Endodermal cell (in vitro differentiated cells): ENCODE measurements around the gene CBFA2T3. TPM values are rescaled to one million over a fixed set of nuclear protein-coding genes. Genes with fewer than 3 reads are reported as not detected.
A peak's percentile ranks its signal among the peaks of the same experiment; 100 is the strongest.

Experiments used
- DNase-seq: peaks from one replicate; pipeline ENCODE4 v3.0.0-alpha.2; 2017
- H3K27ac ChIP-seq: 2 replicates; pipeline ENCODE4 v1.5.1; 2013; ENCODE audit warnings: mild to moderate bottlenecking, low read depth, low read length, moderate library complexity
- H3K27me3 ChIP-seq: 2 replicates; pipeline ENCODE4 v1.6.1; 2013; ENCODE audit warnings: mild to moderate bottlenecking, low read length, moderate library complexity; ENCODE audit not compliant: insufficient read depth, control insufficient read depth, poor library complexity, severe bottlenecking
- H3K36me3 ChIP-seq: 2 replicates; pipeline ENCODE4 v1.7.0; 2013; ENCODE audit warnings: mild to moderate bottlenecking, low read length, moderate library complexity; ENCODE audit not compliant: control insufficient read depth, insufficient read depth
- H3K4me1 ChIP-seq: one replicate; pipeline ENCODE4 v1.7.0; 2013; ENCODE audit warnings: low read length; ENCODE audit not compliant: control insufficient read depth, insufficient read depth
- H3K4me3 ChIP-seq: 2 replicates; pipeline ENCODE4 v1.5.1; 2013; ENCODE audit warnings: mild to moderate bottlenecking, low read length, moderate library complexity
- H3K9ac ChIP-seq: 2 replicates; pipeline ENCODE4 v1.6.1; 2013; ENCODE audit warnings: mild to moderate bottlenecking, low read length, moderate library complexity; ENCODE audit not compliant: poor library complexity, severe bottlenecking; ENCODE audit errors: extremely low read depth
- H3K9me3 ChIP-seq: 2 replicates; pipeline ENCODE4 v1.6.1; 2013; ENCODE audit warnings: mild to moderate bottlenecking, low read length, moderate library complexity; ENCODE audit not compliant: control insufficient read depth
- H3K27ac Mint-ChIP-seq: 2 replicates; pipeline ENCODE4 v1.8.0; 2020; ENCODE audit warnings: mixed read lengths
- H3K27me3 Mint-ChIP-seq: 2 replicates; pipeline ENCODE4 v1.8.0; 2021; ENCODE audit warnings: mild to moderate bottlenecking, mixed read lengths; ENCODE audit not compliant: insufficient read depth
- H3K36me3 Mint-ChIP-seq: 2 replicates; pipeline ENCODE4 v1.8.0; 2020; ENCODE audit warnings: low read depth, mixed read lengths
- H3K4me1 Mint-ChIP-seq: 2 replicates; pipeline ENCODE4 v1.8.0; 2020; ENCODE audit warnings: mixed read lengths
- H3K4me3 Mint-ChIP-seq: 2 replicates; pipeline ENCODE4 v1.8.0; 2020; ENCODE audit warnings: mild to moderate bottlenecking, moderate library complexity, mixed read lengths
- H3K9me3 Mint-ChIP-seq: 2 replicates; pipeline ENCODE4 v1.8.0; 2020; ENCODE audit warnings: mild to moderate bottlenecking, mixed read lengths
- WGBS, 2 experiments: methylation state at CpG; one replicate each; pipeline versions ENCODE4 v1.1.5 to v1.1.7; 2013; ENCODE audit warnings: missing lambda C conversion rate in 2 of 2, mixed read lengths in 1 of 2; ENCODE audit not compliant: insufficient coverage in 1 of 2, insufficient read length in 1 of 2; 5-methylcytosine and 5-hydroxymethylcytosine counted together
- total RNA-seq, 2 donors: library from RNA; stranded (reverse); fragmentation: NEBNext Ultra II Directional in 1 of 2; extraction: Animal tissue kit (Norgen Biotek cat#: 25700) in 1 of 2; gene quantifications; 2 replicates in 1 of 2; 3 replicates in 1 of 2; pipeline ENCODE4 v1.2.1, GENCODE V29; 2021
- TF ChIP-seq, protein P1 (sequence below): fragments of 200-600 bp; sonication (generic); conservative IDR thresholded peaks from 2 replicates; pipeline ENCODE4 v1.5.0; 2021; ENCODE audit warnings: antibody characterized with exemption, mild to moderate bottlenecking

CBFA2T3 gene
- total RNA-seq, 2 donors from 2014 or later: 1.0 to 3.1 TPM

GRCh38 chr16:88977812-88978607, 1.0 kb upstream of the CBFA2T3 start:
- Mint-ChIP-seq H3K36me3 (no peaks in the 10 kb centered on the region), H3K4me3 (no peak overlapping the region), H3K27me3 (no peaks in the 10 kb centered on the region), H3K4me1 (no peaks in the 10 kb centered on the region), H3K27ac (no peak overlapping the region), H3K9me3 (no peaks in the 10 kb centered on the region)
- DNase-seq: no peak
- H3K27ac ChIP-seq: no peak overlapping the region
- H3K27me3 ChIP-seq: no peaks in the 10 kb centered on the region
- no peaks in the 10 kb centered on the region for H3K36me3 ChIP-seq
- TF ChIP-seq, protein P1, sequence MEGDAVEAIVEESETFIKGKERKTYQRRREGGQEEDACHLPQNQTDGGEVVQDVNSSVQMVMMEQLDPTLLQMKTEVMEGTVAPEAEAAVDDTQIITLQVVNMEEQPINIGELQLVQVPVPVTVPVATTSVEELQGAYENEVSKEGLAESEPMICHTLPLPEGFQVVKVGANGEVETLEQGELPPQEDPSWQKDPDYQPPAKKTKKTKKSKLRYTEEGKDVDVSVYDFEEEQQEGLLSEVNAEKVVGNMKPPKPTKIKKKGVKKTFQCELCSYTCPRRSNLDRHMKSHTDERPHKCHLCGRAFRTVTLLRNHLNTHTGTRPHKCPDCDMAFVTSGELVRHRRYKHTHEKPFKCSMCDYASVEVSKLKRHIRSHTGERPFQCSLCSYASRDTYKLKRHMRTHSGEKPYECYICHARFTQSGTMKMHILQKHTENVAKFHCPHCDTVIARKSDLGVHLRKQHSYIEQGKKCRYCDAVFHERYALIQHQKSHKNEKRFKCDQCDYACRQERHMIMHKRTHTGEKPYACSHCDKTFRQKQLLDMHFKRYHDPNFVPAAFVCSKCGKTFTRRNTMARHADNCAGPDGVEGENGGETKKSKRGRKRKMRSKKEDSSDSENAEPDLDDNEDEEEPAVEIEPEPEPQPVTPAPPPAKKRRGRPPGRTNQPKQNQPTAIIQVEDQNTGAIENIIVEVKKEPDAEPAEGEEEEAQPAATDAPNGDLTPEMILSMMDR: no peak
- WGBS, 2 experiments: 87 to 90% methylated on average over 24 to 27 of the region's 27 CpGs
- H3K4me3 ChIP-seq: no peak overlapping the region
- no peaks in the 10 kb centered on the region for H3K9me3 ChIP-seq
- H3K9ac ChIP-seq: no peak overlapping the region
- H3K4me1 ChIP-seq: no peaks in the 10 kb centered on the region

GRCh38 chr16:88976366-88977017, 515 bp downstream of the CBFA2T3 start:
- Mint-ChIP-seq H3K4me1 (no peaks in the 10 kb centered on the region), H3K27ac (no peak overlapping the region), H3K9me3 (no peaks in the 10 kb centered on the region), H3K36me3 (no peaks in the 10 kb centered on the region), H3K4me3 (no peak overlapping the region), H3K27me3 (no peaks in the 10 kb centered on the region)
- no peak overlapping the region for H3K4me3 ChIP-seq
- no peaks in the 10 kb centered on the region for H3K9me3 ChIP-seq
- TF ChIP-seq, protein P1: no peak
- DNase-seq: no peak
- H3K27ac ChIP-seq: no peak overlapping the region
- no peaks in the 10 kb centered on the region for H3K36me3 ChIP-seq
- 91 to 94% methylated on average over 12 to 23 of the region's 23 CpGs for WGBS, 2 experiments
- H3K9ac ChIP-seq: no peak overlapping the region
- no peaks in the 10 kb centered on the region for H3K27me3 ChIP-seq
- H3K4me1 ChIP-seq: no peaks in the 10 kb centered on the region

DNA sequence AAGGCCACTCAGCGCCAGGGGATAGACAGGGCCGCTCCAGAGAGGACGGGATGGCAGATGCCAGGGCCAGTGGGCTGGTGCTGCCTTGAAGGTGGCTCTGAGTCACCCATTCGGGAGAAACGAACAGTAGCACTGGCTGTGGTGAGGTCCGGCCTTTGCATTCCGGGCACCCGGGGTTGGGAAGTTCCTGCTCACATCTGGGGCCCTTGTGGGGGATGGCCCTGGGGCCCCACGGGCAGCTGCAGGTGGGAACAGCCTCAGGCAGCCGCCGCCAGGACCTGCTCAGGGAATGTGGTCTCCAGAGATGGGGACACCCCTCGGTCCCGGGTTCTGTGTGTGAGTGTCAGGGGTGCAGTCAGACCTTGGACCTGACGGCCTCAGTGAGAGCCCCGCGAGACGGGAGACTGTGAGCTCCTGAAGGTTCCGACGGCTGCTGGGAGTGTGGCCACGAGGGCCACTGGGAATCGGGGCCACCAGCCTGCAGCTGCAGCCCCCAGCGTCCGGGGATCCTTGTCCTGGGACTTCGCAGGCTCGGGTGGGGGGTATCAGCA, 1.4 kb downstream of the CBFA2T3 start:
- WGBS, 2 experiments: 88 to 91% methylated on average over 25 of the region's 25 CpGs
- H3K36me3 ChIP-seq: no peaks in the 10 kb centered on the region
- Mint-ChIP-seq H3K36me3 (no peaks in the 10 kb centered on the region), H3K4me1 (no peaks in the 10 kb centered on the region), H3K27me3 (no peaks in the 10 kb centered on the region), H3K9me3 (no peaks in the 10 kb centered on the region), H3K4me3 (no peak overlapping the region), H3K27ac (peak overlapping the region; percentile 58)
- H3K9ac ChIP-seq: no peak overlapping the region
- no peak overlapping the region for H3K4me3 ChIP-seq
- TF ChIP-seq, protein P1: no peak
- H3K27me3 ChIP-seq: no peaks in the 10 kb centered on the region
- no peak for DNase-seq
- no peaks in the 10 kb centered on the region for H3K4me1 ChIP-seq
- H3K27ac ChIP-seq: no peak overlapping the region
- no peaks in the 10 kb centered on the region for H3K9me3 ChIP-seq
